HepG2 (cell line): ENCODE data around the gene TBATA. TPM values are rescaled to one million over a fixed set of nuclear protein-coding genes. Genes with fewer than 3 reads are reported as not detected.

Source experiments
- ATAC-seq: fragments of 200-7000 bp; cut with Tn5 transposase; 3 replicates; pipeline ENCODE4 v1.9.1; 2020; ENCODE audit warnings: mild to moderate bottlenecking, moderate library complexity
- BruUV-seq: library from RNA; stranded (reverse); fragments of 400-500 nt; replicated peaks from 2 replicates; lab custom pipeline; 2021; lab: Mats Ljungman, UMichigan
- CTCF ChIA-PET: fragments of 300-600 bp; formaldehyde crosslinking; extraction: SDS; loops from one replicate; lab custom pipeline; 2021; ENCODE audit warnings: low total read pairs, inconsistent platforms, low intra/inter-chr PET ratio; lab: Yijun Ruan, JAX
- POLR2A ChIA-PET: fragments of 350-600 bp; sonication (Branson Sonifier 250); formaldehyde crosslinking; loops from one replicate; lab custom pipeline; 2020; ENCODE audit warnings: antibody characterized with exemption, inconsistent platforms; lab: Yijun Ruan, JAX
- DNase-seq: peaks from one replicate; pipeline ENCODE4 v3.0.0-alpha.2; 2015; ENCODE audit warnings: low spot score
- FAIRE-seq: peaks from 3 replicates; lab custom pipeline; 2011; peaks lifted over from hg19 to GRCh38; lab: Jason Lieb, UNC
- H2AFZ ChIP-seq: one replicate; pipeline ENCODE4 v1.6.1; 2011; ENCODE audit warnings: low read length, inconsistent platforms
- H3K27ac ChIP-seq: fragments of 300-600 bp; 3 replicates; pipeline ENCODE4 v1.8.0; 2011; ENCODE audit warnings: mixed run types, mild to moderate bottlenecking, mixed read lengths, low read length, inconsistent platforms; ENCODE audit not compliant: insufficient read depth; ENCODE audit errors: extremely low read length
- H3K27me3 ChIP-seq, 2 experiments: fragments of 200-600 bp in 1 of 2; 2 replicates in 1 of 2; 3 replicates in 1 of 2; pipeline versions ENCODE4 v1.6.0 to v1.8.0; 2011; ENCODE audit warnings: low read length in 2 of 2, mild to moderate bottlenecking in 2 of 2, moderate library complexity in 2 of 2, inconsistent platforms in 1 of 2; ENCODE audit not compliant: insufficient read depth in 2 of 2, control insufficient read depth in 1 of 2
- H3K36me3 ChIP-seq, 2 experiments: fragments of 200-600 bp in 1 of 2; replicated peaks in 1 of 2; 2 replicates in 1 of 2; 3 replicates in 1 of 2; pipeline versions ENCODE4 v1.5.1 to v1.8.0; 2011; ENCODE audit warnings: low read length in 2 of 2, inconsistent platforms in 1 of 2; ENCODE audit not compliant: insufficient read depth in 2 of 2, control insufficient read depth in 1 of 2
- H3K4me1 ChIP-seq: 2 replicates; pipeline ENCODE4 v1.5.1; 2012; ENCODE audit warnings: low read length, inconsistent platforms; ENCODE audit not compliant: insufficient read depth
- H3K4me2 ChIP-seq: 2 replicates; pipeline ENCODE4 v1.6.0; 2011; ENCODE audit warnings: low read depth, low read length, inconsistent platforms
- H3K4me3 ChIP-seq, 3 experiments: fragments of 200-600 bp in 1 of 3; sonication (generic), shearing (Covaris generic) in 1 of 3; replicated peaks in 1 of 3; 2 replicates each; pipeline ENCODE4 v1.5.1; 2011 to 2016; ENCODE audit warnings: low read length in 3 of 3, inconsistent platforms in 2 of 3, low read depth in 2 of 3, mild to moderate bottlenecking in 2 of 3, control low read depth in 1 of 3, mixed read lengths in 1 of 3; ENCODE audit not compliant: insufficient read depth in 1 of 3
- H3K79me2 ChIP-seq: one replicate; pipeline ENCODE4 v1.6.1; 2011; ENCODE audit warnings: low read length, inconsistent platforms; ENCODE audit not compliant: insufficient read depth
- H3K9ac ChIP-seq: 2 replicates; pipeline ENCODE4 v1.6.0; 2011; ENCODE audit warnings: mild to moderate bottlenecking, low read depth, low read length, inconsistent platforms; ENCODE audit not compliant: insufficient read depth
- H3K9me3 ChIP-seq: 2 replicates; pipeline ENCODE4 v1.5.1; 2012; ENCODE audit warnings: mild to moderate bottlenecking, low read length
- H4K20me1 ChIP-seq: 2 replicates; pipeline ENCODE4 v1.6.0; 2011; ENCODE audit warnings: inconsistent platforms, mild to moderate bottlenecking, low read length, moderate library complexity; ENCODE audit not compliant: insufficient read depth
- ATF4 ChIP-seq, 2 experiments: fragments of 450-650 bp in 1 of 2; sonication (generic) in 1 of 2; formaldehyde crosslinking; IDR thresholded peaks; 2 replicates each; pipeline versions ENCODE4 v1.5.0 to v1.8.0; 2020 to 2022; ENCODE audit warnings: mild to moderate bottlenecking in 1 of 2, missing genetic modification reagents in 1 of 2
- FOXP4 ChIP-seq: sonication (generic); formaldehyde crosslinking; IDR thresholded peaks from 2 replicates; pipeline ENCODE4 v1.4.0; 2020; ENCODE audit warnings: missing genetic modification reagents
- MAF1 ChIP-seq: sonication (generic); formaldehyde crosslinking; IDR thresholded peaks from 2 replicates; pipeline ENCODE4 v1.5.0; 2020; ENCODE audit warnings: missing genetic modification reagents, borderline replicate concordance
- NFAT5 ChIP-seq: sonication (generic); formaldehyde crosslinking; IDR thresholded peaks from 2 replicates; pipeline ENCODE4 v1.4.0; 2020; ENCODE audit warnings: missing genetic modification reagents
- RFX1 ChIP-seq: fragments of 450-650 bp; IDR thresholded peaks from 2 replicates; pipeline ENCODE4 v1.6.1; 2017
- ZBTB4 ChIP-seq: sonication (generic); formaldehyde crosslinking; IDR thresholded peaks from 2 replicates; pipeline ENCODE4 v1.4.0; 2020; ENCODE audit warnings: missing genetic modification reagents, mild to moderate bottlenecking, borderline replicate concordance
- ZNF335 ChIP-seq: sonication (generic); formaldehyde crosslinking; IDR thresholded peaks from 2 replicates; pipeline ENCODE4 v1.4.0; 2020; ENCODE audit warnings: missing genetic modification reagents
- WGBS: methylation state at CpG from one replicate; pipeline ENCODE4 v1.1.6; 2017; ENCODE audit warnings: low lambda C conversion rate; 5-methylcytosine and 5-hydroxymethylcytosine counted together
- in situ Hi-C: cut with HindIII; loops from 2 replicates; pipeline ENCODE4 v1.10.0; 2017; ENCODE audit warnings: low pct_unique_long_range_greater_than_20kb; ENCODE audit not compliant: extremely low pct_ligation_motif_present
- intact Hi-C: fragments of 100-400 bp; cut with micrococcal nuclease; formaldehyde crosslinking; loops from one replicate; pipeline ENCODE4 v1.10.0; 2022; ENCODE audit not compliant: unreplicated experiment
- polyA plus RNA-seq, 8 experiments: library from polyadenylated mRNA; depleted of rRNA in 3 of 8; stranded (reverse) in 7 of 8; unstranded in 1 of 8; fragments of >200 nt; fragmentation: Illumina TruSeq in 4 of 8; extraction: Trizol in 4 of 8; gene quantifications; 2 replicates each; pipeline versions ENCODE4 v1.2.1 to v1.2.3, GENCODE V29; 2011 to 2016; ENCODE audit warnings: low read depth in 4 of 8, missing spikeins in 1 of 8, mixed read lengths in 1 of 8; ENCODE audit not compliant: insufficient read depth in 1 of 8
- total RNA-seq, 5 experiments: library from RNA; depleted of rRNA; stranded (reverse); fragments of >200 nt; fragmentation: Illumina TruSeq; extraction: Trizol; gene quantifications; 2 replicates each; pipeline ENCODE4 v1.2.3, GENCODE V29; 2016; ENCODE audit warnings: low read depth in 1 of 5

TBATA gene
- total and polyA plus RNA-seq, 2 of the 13 experiments (the other 11 are each of a cell fraction or from before 2014, with no cell fraction given) = not detected

- Histone ChIP-seq H3K27me3 (no peaks in the 10 kb centered on the region), H3K4me3 (no peak overlapping the region), H3K9ac (no peak overlapping the region), H3K4me2 (no peak overlapping the region), H3K27ac (no peak overlapping the region), H3K4me1 (peaks cover 24% of the 10 kb centered on the region), H3K36me3 (no peaks in the 10 kb centered on the region), H4K20me1 (no peaks in the 10 kb centered on the region), H3K79me2 (no peaks in the 10 kb centered on the region), H3K9me3 (no peaks in the 10 kb centered on the region), H2AFZ (no peak overlapping the region)
- in situ Hi-C loops = no loop called here
- WGBS = 20% methylated on average over 1 of the region's 3 CpGs
- intact Hi-C loops = no loop called here
- ATAC-seq (no peak), FAIRE-seq (no peak), DNase-seq (no peak)
- ChIA-PET POLR2A (no interaction called here), CTCF (no interaction called here)
- no TSS peak for BruUV-seq
- TF ChIP-seq RFX1 (no peak), FOXP4 (CRISPR knock-in tag) (no peak), ATF4 (CRISPR knock-in tag; IDR thresholded peaks at IDR 0.05) (no peak), MAF1 (no peak), NFAT5 (CRISPR knock-in tag) (no peak), ZBTB4 (CRISPR knock-in tag) (no peak), ZNF335 (CRISPR knock-in tag) (no peak)
Observed at GRCh38 chr10:70735161-70735560, 50.0 kb downstream of the TBATA start.
